HG02798 (cell line): ENCODE data around the gene ASH1L.

ENCODE experiments used
- ATAC-seq: cut with Tn5 transposase; IDR thresholded peaks from one replicate; pipeline ENCODE4 v1.9.1; 2021; ENCODE audit warnings: mild to moderate bottlenecking; ENCODE audit not compliant: unreplicated experiment, poor library complexity

The ASH1L gene

DNA sequence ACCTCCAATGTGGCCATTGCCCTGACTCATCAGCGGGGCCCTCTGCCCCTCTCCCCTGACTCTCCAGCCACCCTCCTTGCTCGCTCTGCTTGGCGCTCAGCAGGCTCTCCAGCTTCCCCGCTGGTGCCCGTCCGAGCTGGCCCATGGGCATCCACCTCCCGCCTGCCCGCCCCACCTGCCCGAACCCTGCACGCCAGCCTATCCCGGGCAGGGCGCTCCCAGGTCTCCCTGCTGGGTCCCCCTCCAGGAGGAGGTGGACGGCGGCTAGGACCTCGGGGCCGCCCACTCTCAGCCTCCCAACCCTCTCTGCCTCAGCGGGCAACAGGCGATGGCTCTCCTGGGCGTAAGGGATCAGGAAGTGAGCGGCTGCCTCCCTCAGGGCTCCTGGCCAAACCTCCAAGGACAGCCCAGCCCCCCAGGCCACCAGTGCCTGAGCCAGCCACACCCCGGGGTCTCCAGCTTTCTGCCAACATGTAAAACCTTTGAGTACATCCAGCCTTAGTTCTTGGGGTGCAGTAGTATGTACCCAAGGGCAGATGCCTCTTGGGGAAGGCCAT, 274.5 kb downstream of the ASH1L start:
- ATAC-seq = no peak

DNA sequence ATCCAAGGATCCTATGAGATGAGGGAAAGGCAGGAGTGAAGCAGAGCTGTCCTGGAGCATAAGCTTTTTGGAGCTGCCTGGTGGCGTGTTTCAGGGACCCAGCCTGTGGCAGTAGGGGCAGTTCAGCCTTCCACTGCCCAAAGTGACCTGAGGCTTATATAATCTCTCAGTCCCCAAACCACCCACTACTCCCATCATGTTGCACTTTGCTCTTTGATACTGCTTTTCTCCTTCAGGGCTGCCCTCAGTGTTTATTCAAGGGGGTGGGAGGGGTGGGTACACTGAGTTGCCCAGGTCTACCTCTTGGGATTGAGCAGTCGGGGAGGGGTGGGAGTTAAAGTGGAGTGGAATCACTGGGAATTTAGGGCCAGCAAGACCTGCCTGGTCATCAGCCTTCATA, 276.1 kb downstream of the ASH1L start:
- no peak for ATAC-seq

DNA sequence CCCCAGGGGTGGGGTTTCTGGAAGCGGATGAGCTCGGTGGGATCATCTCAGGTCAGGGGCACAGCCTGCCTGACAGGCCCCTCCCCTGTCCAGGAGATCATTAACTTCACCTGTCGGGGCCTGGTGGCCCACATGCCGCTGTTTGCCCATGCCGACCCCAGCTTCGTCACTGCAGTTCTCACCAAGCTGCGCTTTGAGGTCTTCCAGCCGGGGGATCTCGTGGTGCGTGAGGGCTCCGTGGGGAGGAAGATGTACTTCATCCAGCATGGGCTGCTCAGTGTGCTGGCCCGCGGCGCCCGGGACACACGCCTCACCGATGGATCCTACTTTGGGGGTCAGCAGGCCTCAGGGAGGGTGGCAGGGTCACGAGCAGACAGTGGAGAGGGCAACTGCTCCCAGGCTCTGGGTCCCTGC, 277.0 kb downstream of the ASH1L start:
- ATAC-seq = no peak
